PC-3 (cell line): ENCODE measurements around the gene ARMH4.

Experiments
- CTCF ChIP-seq: fragments of 300-600 bp; sonication (generic); conservative IDR thresholded peaks from 2 replicates; pipeline ENCODE4 v1.5.1; 2017; ENCODE audit warnings: antibody characterized with exemption, low read depth, mild to moderate bottlenecking, low read length
- EZH2 ChIP-seq: fragments of 300-600 bp; sonication (generic); IDR thresholded peaks from one replicate; pipeline ENCODE4 v1.6.1; 2017; ENCODE audit warnings: antibody characterized with exemption, mild to moderate bottlenecking, low read length; ENCODE audit not compliant: unreplicated experiment
- EZH2phosphoT487 ChIP-seq: fragments of 300-600 bp; sonication (generic); IDR thresholded peaks from 2 replicates; pipeline ENCODE4 v1.6.1; 2018; ENCODE audit warnings: mild to moderate bottlenecking, antibody characterized with exemption, low read length, borderline replicate concordance

GRCh38 chr14:58071341-58071740 lies 80.7 kb downstream of the ARMH4 start:
- no peak for TF ChIP-seq CTCF
- TF ChIP-seq EZH2phosphoT487 = no peak
- TF ChIP-seq EZH2 = no peak
